NCI-H345 treated with DMSO at 0.1 percent for 48 hours (cell line): ENCODE results near the gene GAMT.
"Not testable (repeated sequence)": the region's sequence is repeated elsewhere in the genome, so short reads cannot be mapped to it uniquely, and the experiment has no call there.

ENCODE experiments used
- DNase-seq: peaks from one replicate; lab custom pipeline; 2025; ENCODE audit not compliant: unreplicated experiment; lab: John Stamatoyannopoulos, UW

Gene GAMT

GRCh38 chr19:1434040-1434366 lies 32.7 kb upstream of the GAMT start:
- DNase-seq = no peak

- DNase-seq = no peak
Measured at GRCh38 chr19:1433119-1434039, 32.0 kb upstream of the GAMT start.

GRCh38 chr19:1432507-1432887 lies 31.2 kb upstream of the GAMT start:
- no peak for DNase-seq

- DNase-seq = no peak
Measured at GRCh38 chr19:1431759-1432506, 30.6 kb upstream of the GAMT start.

- no peak for DNase-seq
Measured at GRCh38 chr19:1430246-1430645, 28.9 kb upstream of the GAMT start.

GRCh38 chr19:1429750-1430149 lies 28.4 kb upstream of the GAMT start:
- DNase-seq = no peak

- DNase-seq = no peak
Measured at GRCh38 chr19:1428738-1429391, 27.5 kb upstream of the GAMT start.

GRCh38 chr19:1427221-1427920 lies 26.0 kb upstream of the GAMT start:
- DNase-seq = no peak

- DNase-seq = no peak
Measured at GRCh38 chr19:1426736-1427135, 25.4 kb upstream of the GAMT start.

GRCh38 chr19:1425902-1426301 lies 24.6 kb upstream of the GAMT start:
- no peak for DNase-seq

- DNase-seq = no peak
Measured at GRCh38 chr19:1425102-1425837, 23.9 kb upstream of the GAMT start.

- no peak for DNase-seq
Measured at GRCh38 chr19:1424192-1424955, 23.0 kb upstream of the GAMT start.

GRCh38 chr19:1423436-1424191 lies 22.3 kb upstream of the GAMT start:
- no peak for DNase-seq

GRCh38 chr19:1422943-1423342 lies 21.6 kb upstream of the GAMT start:
- DNase-seq = no peak

GRCh38 chr19:1422360-1422759 lies 21.0 kb upstream of the GAMT start:
- no peak for DNase-seq

GRCh38 chr19:1421958-1422305 lies 20.6 kb upstream of the GAMT start:
- DNase-seq = no peak

- DNase-seq = no peak
Measured at GRCh38 chr19:1421218-1421957, 20.0 kb upstream of the GAMT start.

GRCh38 chr19:1420590-1420989 lies 19.2 kb upstream of the GAMT start:
- no peak for DNase-seq

- DNase-seq = not testable (repeated sequence)
Measured at GRCh38 chr19:1420085-1420484, 18.7 kb upstream of the GAMT start.
